GM18867 (cell line): ENCODE results near the gene UBN1.

Experiments used
- ATAC-seq: cut with Tn5 transposase; IDR thresholded peaks from one replicate; pipeline ENCODE4 v1.9.1; 2021; ENCODE audit warnings: mild to moderate bottlenecking, moderate library complexity; ENCODE audit not compliant: unreplicated experiment

The UBN1 gene

DNA sequence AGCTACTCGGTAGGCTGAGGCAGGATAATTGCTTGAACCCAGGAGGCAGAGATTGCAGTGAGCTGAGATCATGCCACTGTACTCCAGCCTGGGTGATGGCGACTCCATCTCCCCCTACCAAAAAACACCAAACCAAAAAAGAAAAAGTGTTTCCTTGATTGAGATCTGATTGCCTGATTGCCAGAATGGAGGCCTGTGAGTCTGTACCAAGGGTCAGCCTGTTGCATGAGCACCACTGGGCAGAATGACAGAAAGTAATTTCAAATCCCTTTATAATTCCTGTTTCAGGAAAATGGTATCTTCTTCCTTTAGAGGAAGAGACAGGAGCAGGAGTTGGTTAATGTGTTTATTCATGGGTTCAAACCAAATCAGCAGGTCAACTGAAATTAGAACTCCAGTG, 8.5 kb downstream of the UBN1 start:
- no peak for ATAC-seq

- ATAC-seq = no peak
These were observed 12.1 kb downstream of the UBN1 start for GRCh38 chr16:4859190-4859899.

- ATAC-seq = no peak
These were observed 12.6 kb downstream of the UBN1 start for GRCh38 chr16:4859900-4860255.

- ATAC-seq = no peak
These were observed 13.6 kb downstream of the UBN1 start for GRCh38 chr16:4860727-4861342.

- ATAC-seq = no peak
These were observed 15.4 kb downstream of the UBN1 start for GRCh38 chr16:4862639-4863038.

DNA sequence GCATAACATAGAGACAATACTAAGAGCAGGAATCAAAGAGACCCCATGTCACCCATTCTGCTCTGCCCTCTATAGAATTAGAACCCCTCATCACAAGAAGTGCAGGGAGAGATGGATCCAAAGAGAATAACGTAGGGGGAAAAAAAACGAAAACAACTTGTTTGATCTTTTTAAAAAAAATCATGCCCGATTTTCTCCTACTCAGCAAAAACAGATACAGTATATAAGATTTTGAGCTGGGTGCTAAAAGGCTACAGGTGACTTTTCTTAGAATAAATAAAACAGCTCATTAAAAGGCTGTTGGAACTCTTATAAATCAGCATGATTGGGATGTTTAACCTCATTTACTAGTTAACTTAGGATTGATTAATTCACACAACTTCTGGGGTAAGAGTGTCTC, 17.4 kb downstream of the UBN1 start:
- ATAC-seq = no peak

- ATAC-seq = no peak
These were observed 18.1 kb downstream of the UBN1 start for GRCh38 chr16:4865231-4865860.

GRCh38 chr16:4866586-4866985, 19.3 kb downstream of the UBN1 start:
- ATAC-seq = no peak

DNA sequence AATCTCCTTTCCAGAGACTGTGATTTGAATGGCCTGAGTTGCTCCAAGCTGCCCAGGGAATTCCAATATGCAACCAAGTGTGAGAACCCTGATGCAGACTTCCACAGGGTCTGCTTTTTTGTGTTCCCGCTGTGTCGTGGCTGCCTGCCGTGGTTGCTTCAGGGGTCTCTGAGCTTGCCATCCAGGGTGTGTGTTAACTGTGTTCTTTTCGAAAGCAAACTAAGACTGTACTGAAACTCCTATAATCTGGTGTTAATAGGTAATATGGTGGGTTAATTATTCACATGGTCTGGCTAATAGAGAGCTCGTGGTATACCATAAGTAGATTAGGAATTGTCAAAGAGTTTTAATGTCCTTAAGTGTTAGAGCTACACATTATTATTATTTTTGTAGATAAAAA, 20.7 kb downstream of the UBN1 start:
- no peak for ATAC-seq

DNA sequence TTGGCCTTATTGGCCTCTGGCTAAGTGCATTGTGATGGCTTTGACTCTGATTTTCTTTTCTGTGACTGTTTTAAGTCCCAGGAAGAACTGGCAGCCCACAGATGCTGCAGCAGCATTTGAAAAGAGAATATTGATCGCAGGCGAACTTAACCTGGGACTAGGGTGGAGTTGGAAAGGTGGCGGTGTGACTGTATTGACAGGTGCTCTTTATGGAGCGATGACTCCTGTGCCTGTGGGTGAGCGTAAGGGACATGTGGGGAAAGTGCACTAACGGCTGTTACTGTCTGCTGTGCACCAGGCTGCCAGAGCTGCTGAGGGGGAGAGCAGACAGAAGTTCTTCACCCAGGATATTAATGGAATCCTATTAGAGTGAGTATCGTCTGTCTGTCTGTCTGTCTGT, 21.3 kb downstream of the UBN1 start:
- no peak for ATAC-seq

DNA sequence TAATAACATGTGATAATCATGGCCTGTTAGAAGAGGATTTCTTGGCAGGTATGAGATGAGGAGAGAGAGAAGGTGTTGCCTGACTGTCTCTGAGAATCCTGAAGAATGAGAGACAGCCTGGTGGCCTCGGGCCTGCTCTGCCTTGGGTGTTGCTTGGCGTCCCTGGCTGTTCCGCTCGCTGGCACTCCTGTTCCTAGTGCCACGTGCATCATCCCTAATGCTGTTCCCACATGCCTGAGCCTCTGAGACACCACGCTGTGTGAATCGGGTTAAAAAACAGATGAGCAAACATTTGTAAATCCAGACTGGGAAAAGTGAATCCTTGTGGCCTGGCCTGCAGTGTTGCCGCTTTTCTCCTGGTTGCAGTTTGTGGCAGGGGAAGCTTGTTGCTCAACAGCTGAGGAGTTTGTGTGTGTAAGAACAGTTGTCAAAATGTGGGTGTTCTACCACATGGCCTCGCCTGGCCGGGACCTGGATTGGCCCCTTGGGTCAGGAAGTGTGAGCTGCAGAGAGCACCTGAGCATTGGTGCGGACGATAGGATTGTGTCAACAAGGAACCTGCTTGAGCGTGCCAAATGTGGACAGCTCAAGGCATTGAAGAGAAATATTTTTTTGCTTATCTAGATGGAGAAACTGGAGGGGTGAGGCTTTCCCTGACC, 22.0 kb downstream of the UBN1 start:
- ATAC-seq = no peak

DNA sequence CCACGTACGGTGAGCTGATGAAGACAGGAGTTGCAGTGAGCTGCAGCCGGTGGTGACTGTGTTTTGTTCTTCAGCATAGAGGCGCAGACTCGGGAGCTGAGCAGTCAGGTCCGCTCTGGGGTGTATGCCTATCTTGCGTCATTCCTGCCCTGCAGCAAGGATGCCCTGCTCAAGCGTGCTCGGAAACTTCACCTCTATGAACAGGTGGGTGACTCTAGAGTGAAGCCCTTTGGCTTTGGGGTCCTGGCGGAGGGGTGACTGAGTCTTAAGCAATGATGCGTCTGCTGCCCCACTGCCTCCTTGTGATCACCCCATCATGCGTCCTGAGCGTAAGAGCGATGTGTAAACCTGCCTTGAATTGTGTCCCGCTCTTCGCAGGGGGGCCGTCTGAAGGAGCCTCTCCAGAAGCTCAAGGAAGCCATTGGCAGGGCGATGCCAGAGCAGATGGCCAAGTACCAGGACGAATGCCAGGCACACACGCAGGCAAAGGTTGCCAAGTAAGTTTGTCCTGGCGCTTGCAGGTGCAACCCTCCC, 22.9 kb downstream of the UBN1 start:
- ATAC-seq = no peak

DNA sequence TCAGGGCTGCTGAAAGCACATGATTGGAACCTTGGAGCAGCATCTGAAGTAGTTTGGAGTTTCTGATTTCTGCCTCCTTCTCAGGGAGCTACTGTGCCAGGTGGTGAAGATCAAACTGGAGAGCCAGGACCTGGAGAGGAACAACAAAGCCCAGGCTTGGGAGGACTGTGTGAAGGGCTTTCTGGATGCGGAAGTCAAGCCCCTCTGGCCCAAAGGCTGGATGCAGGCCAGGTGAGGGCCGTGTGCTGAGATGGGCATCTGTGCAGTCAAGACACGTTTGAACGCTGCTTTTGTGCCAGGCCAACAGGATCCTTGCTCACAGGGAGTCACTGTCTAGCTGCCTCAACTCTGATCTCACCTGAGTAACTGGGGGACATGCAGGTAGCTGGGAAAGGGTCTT, 23.8 kb downstream of the UBN1 start:
- ATAC-seq = no peak

DNA sequence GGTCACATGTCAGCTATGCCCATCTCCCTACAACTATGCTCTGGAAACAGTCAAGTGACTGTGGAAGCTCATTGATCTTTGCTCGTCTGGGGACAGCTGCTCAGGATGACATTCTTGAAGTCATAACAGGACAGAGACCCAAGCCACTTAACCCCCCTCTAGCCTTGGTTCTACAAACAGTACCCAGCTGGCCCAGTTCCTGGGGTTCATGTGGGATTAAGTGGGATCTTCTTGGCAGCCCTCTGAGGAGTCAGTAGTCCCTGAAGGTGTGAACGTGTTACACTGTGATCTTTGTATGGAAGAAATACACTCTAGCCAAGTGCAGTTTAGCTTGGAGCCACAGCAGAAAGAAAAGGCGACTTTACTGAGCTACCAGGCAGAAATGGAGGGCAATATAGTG, 25.8 kb downstream of the UBN1 start:
- ATAC-seq = no peak

GRCh38 chr16:4874666-4875065, 27.4 kb downstream of the UBN1 start:
- ATAC-seq = no peak

DNA sequence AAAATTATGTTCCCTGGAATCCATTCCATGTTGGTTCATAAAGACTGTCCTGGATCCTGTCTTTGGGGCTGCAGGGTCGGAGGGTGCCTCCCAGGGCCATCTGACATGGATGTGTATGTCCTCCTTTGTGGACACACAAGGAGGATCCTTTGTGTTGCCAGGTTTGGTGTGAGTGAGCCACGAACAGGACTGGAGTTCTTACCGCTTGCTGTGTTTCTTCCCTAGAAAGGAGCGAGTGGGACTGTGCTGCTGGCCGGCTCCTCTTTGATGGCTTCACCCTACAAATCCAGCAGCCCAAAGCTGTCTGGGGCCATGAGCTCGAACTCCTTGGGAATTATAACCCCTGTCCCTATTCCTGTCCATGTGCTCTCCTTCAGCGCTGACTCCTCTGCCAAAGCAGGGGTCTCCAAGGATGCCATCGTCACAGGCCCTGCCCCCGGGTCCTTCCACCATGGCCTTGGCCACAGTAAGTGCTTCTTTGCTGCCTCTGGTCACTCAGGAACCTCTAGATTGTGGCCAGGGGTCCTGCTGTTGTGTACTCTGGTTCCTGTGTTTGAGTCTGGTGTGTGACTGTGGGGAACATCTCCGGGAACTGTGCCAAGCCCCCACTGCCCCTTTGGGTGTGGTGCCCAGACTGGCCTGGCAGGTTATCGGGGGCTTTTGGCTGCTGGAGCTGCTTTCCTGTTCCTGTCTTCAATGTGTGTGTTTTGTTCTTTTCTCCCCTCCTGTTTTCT, 29.5 kb downstream of the UBN1 start:
- ATAC-seq = no peak

- no peak for ATAC-seq
These were observed 30.1 kb downstream of the UBN1 start for GRCh38 chr16:4877380-4877685.

- no peak for ATAC-seq
These were observed 31.8 kb downstream of the UBN1 start for GRCh38 chr16:4879049-4879448.

DNA sequence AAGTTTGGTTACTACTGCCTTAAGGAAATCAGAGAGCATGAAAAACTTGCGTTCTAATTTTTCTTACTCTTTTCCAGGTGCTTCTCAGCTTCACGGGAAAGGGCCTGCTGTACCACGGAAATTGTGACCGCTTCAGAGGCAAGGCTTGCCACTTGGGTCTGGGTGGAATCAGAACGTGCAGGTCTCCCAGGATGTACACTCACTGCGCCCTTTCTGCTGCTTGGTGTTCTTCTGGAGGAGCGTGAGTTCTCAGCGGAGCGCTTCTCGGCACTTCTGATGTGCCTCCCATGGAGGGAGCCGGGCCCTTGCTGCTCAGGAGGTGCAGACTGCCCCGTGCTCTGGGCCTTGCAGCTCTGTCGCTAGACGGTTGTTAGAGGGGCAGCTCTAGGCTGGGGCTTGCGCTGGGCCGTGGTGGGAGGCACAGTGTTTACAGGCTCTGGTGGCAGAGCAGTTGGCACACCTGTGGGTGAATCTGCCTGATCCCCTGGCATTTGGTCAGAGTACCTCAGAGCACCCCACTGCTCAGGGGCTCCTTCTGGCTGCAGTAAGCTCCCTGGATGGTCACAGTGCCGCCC, 32.8 kb downstream of the UBN1 start:
- no peak for ATAC-seq

- ATAC-seq = no peak
These were observed 34.8 kb downstream of the UBN1 start for GRCh38 chr16:4882000-4882632.
